Caco-2 (cell line): ENCODE measurements around the gene CLTB. TPM values are rescaled to one million over a fixed set of nuclear protein-coding genes. Genes with fewer than 3 reads are reported as not detected.
A peak's percentile ranks its signal among the peaks of the same experiment; 100 is the strongest.

Experiments used
- BruUV-seq: library from RNA; stranded (reverse); fragments of 400-500 nt; replicated peaks from 2 replicates; lab custom pipeline; 2021; lab: Mats Ljungman, UMichigan
- CTCF ChIA-PET: fragments of 300-600 bp; sonication (Branson Sonifier 250); formaldehyde crosslinking; loops from one replicate; lab custom pipeline; 2022; ENCODE audit warnings: antibody characterized with exemption; lab: Charles Lee
- POLR2A ChIA-PET: fragments of 300-600 bp; sonication (Branson Sonifier 250); formaldehyde crosslinking; loops from one replicate; lab custom pipeline; 2022; ENCODE audit warnings: antibody characterized with exemption; lab: Charles Lee
- DNase-seq, 2 experiments: peaks; one replicate each; pipeline versions ENCODE4 v3.0.0 to v3.0.0-alpha.2; 2020 to 2022
- H3K27me3 ChIP-seq: replicated peaks from 2 replicates; pipeline ENCODE4 v1.6.0; 2011; ENCODE audit warnings: low read length; ENCODE audit not compliant: control insufficient read depth, insufficient read depth
- H3K36me3 ChIP-seq: 2 replicates; pipeline ENCODE4 v1.5.1; 2011; ENCODE audit warnings: low read length; ENCODE audit not compliant: control insufficient read depth, insufficient read depth
- H3K4me1 ChIP-seq: fragments of 250-450 bp; sonication (Bioruptor Pico); 2 replicates; pipeline ENCODE4 v1.5.1; 2020; ENCODE audit warnings: mild to moderate bottlenecking
- H3K4me3 ChIP-seq: 2 replicates; pipeline ENCODE4 v1.5.1; 2011; ENCODE audit warnings: low read depth, mild to moderate bottlenecking, control low read depth, low read length
- H3K9me3 ChIP-seq: fragments of 250-450 bp; sonication (Bioruptor Pico); 2 replicates; pipeline ENCODE4 v1.5.1; 2020; ENCODE audit warnings: mild to moderate bottlenecking, moderate library complexity
- H3K27ac Mint-ChIP-seq: one replicate; pipeline ENCODE4 v1.8.0; 2022; ENCODE audit warnings: mixed read lengths; ENCODE audit not compliant: unreplicated experiment
- H3K27me3 Mint-ChIP-seq: one replicate; pipeline ENCODE4 v1.8.0; 2022; ENCODE audit warnings: mixed read lengths; ENCODE audit not compliant: insufficient read depth, unreplicated experiment
- H3K36me3 Mint-ChIP-seq: one replicate; pipeline ENCODE4 v1.8.0; 2022; ENCODE audit warnings: mild to moderate bottlenecking, mixed read lengths; ENCODE audit not compliant: insufficient read depth, unreplicated experiment
- H3K4me1 Mint-ChIP-seq: one replicate; pipeline ENCODE4 v1.8.0; 2022; ENCODE audit warnings: low read depth, mixed read lengths; ENCODE audit not compliant: unreplicated experiment
- H3K4me3 Mint-ChIP-seq: one replicate; pipeline ENCODE4 v1.8.0; 2022; ENCODE audit warnings: mild to moderate bottlenecking, moderate library complexity, mixed read lengths; ENCODE audit not compliant: unreplicated experiment
- H3K9me3 Mint-ChIP-seq: one replicate; pipeline ENCODE4 v1.8.0; 2022; ENCODE audit warnings: mixed read lengths; ENCODE audit not compliant: unreplicated experiment
- CTCF ChIP-seq, 2 experiments: fragments of 200-600 bp in 1 of 2; IDR thresholded peaks; 1 replicate in 1 of 2; 2 replicates in 1 of 2; pipeline versions ENCODE4 v1.5.1 to v1.8.0; 2011 to 2022; ENCODE audit warnings: antibody characterized with exemption in 1 of 2, control low read depth in 1 of 2, inconsistent platforms in 1 of 2, low read depth in 1 of 2, low read length in 1 of 2, mild to moderate bottlenecking in 1 of 2, moderate library complexity in 1 of 2; ENCODE audit not compliant: insufficient read depth in 1 of 2, severe bottlenecking in 1 of 2, unreplicated experiment in 1 of 2
- intact Hi-C: fragments of 100-400 bp; cut with micrococcal nuclease; formaldehyde crosslinking; loops from one replicate; pipeline ENCODE4 v1.10.0; 2022; ENCODE audit not compliant: unreplicated experiment
- total RNA-seq: library from RNA; stranded (reverse); gene quantifications from 2 replicates; pipeline ENCODE4 v1.2.3, GENCODE V29; 2022

Gene CLTB
- total RNA-seq, 1 experiment from 2014 or later: 78.9 TPM

- no peak overlapping the region for H3K4me3 ChIP-seq
- Mint-ChIP-seq H3K4me3 (no peak overlapping the region), H3K36me3 (peaks cover 76% of the 10 kb centered on the region), H3K9me3 (no peaks in the 10 kb centered on the region), H3K4me1 (no peaks in the 10 kb centered on the region), H3K27ac (peak overlapping the region; percentile 30), H3K27me3 (no peaks in the 10 kb centered on the region)
- intact Hi-C loops: no loop called here
- peaks cover 4% of the 10 kb centered on the region; the same call in 1 of the 2 replicates for H3K4me1 ChIP-seq
- CTCF ChIA-PET: no interaction called here
- no TSS peak for BruUV-seq
- POLR2A ChIA-PET: no interaction called here
- H3K36me3 ChIP-seq: no peaks in the 10 kb centered on the region
- no peak for DNase-seq
- no peak for TF ChIP-seq CTCF (IDR thresholded peaks at IDR 0.05; ENCODE audit: insufficient read depth in 1 of 2, low read depth in 1 of 2, low read length in 1 of 2, severe bottlenecking in 1 of 2, unreplicated experiment in 1 of 2)
- no peaks in the 10 kb centered on the region for H3K9me3 ChIP-seq
- H3K27me3 ChIP-seq: no peaks in the 10 kb centered on the region
These were observed 31.3 kb downstream of the CLTB start for GRCh38 chr5:176384991-176385390.

GRCh38 chr5:176384366-176384930, 31.9 kb downstream of the CLTB start:
- ChIA-PET POLR2A (no interaction called here), CTCF (no interaction called here)
- Mint-ChIP-seq H3K4me1 (no peaks in the 10 kb centered on the region), H3K4me3 (no peak overlapping the region), H3K27ac (no peak overlapping the region), H3K9me3 (no peaks in the 10 kb centered on the region), H3K27me3 (no peaks in the 10 kb centered on the region), H3K36me3 (peaks cover 75% of the 10 kb centered on the region)
- Histone ChIP-seq H3K36me3 (no peaks in the 10 kb centered on the region), H3K9me3 (no peaks in the 10 kb centered on the region), H3K4me1 (peaks cover 4% of the 10 kb centered on the region; the same call in 1 of the 2 replicates), H3K4me3 (no peak overlapping the region), H3K27me3 (no peaks in the 10 kb centered on the region)
- intact Hi-C loops: no loop called here
- TF ChIP-seq CTCF (IDR thresholded peaks at IDR 0.05; ENCODE audit: insufficient read depth in 1 of 2, low read depth in 1 of 2, low read length in 1 of 2, severe bottlenecking in 1 of 2, unreplicated experiment in 1 of 2): no peak
- DNase-seq: no peak
- no TSS peak for BruUV-seq

GRCh38 chr5:176383961-176384360, 32.4 kb downstream of the CLTB start:
- POLR2A ChIA-PET: no interaction called here
- no peaks in the 10 kb centered on the region for H3K9me3 Mint-ChIP-seq
- H3K4me1 ChIP-seq: peaks cover 4% of the 10 kb centered on the region; the same call in 1 of the 2 replicates
- no peaks in the 10 kb centered on the region for H3K4me1 Mint-ChIP-seq
- no peaks in the 10 kb centered on the region for H3K27me3 Mint-ChIP-seq
- no peaks in the 10 kb centered on the region for H3K36me3 ChIP-seq
- H3K4me3 ChIP-seq: no peak overlapping the region
- CTCF ChIA-PET: no interaction called here
- H3K36me3 Mint-ChIP-seq: peaks cover 70% of the 10 kb centered on the region
- no peaks in the 10 kb centered on the region for H3K9me3 ChIP-seq
- no peak for TF ChIP-seq CTCF (IDR thresholded peaks at IDR 0.05; ENCODE audit: insufficient read depth in 1 of 2, low read depth in 1 of 2, low read length in 1 of 2, severe bottlenecking in 1 of 2, unreplicated experiment in 1 of 2)
- no peak overlapping the region for H3K27ac Mint-ChIP-seq
- intact Hi-C loops: no loop called here
- DNase-seq: no peak
- H3K27me3 ChIP-seq: no peaks in the 10 kb centered on the region
- no peak overlapping the region for H3K4me3 Mint-ChIP-seq
- no TSS peak for BruUV-seq
